Fibroblast of pulmonary artery (primary cell): ENCODE data around the gene NFIA.

ENCODE experiments used
- DNase-seq: peaks from one replicate; pipeline ENCODE4 v3.0.0-alpha.2; 2010; ENCODE audit warnings: low read depth
- H3K4me3 ChIP-seq: replicated peaks from 2 replicates; pipeline ENCODE4 v1.5.1; 2011; ENCODE audit warnings: low read depth, mild to moderate bottlenecking, control low read depth, low read length, moderate library complexity
- TF ChIP-seq, protein P1 (sequence below): IDR thresholded peaks from 2 replicates; pipeline ENCODE4 v1.5.1; 2011; ENCODE audit warnings: mild to moderate bottlenecking, control low read depth, low read length, inconsistent platforms; ENCODE audit errors: missing control alignments

NFIA gene

DNA sequence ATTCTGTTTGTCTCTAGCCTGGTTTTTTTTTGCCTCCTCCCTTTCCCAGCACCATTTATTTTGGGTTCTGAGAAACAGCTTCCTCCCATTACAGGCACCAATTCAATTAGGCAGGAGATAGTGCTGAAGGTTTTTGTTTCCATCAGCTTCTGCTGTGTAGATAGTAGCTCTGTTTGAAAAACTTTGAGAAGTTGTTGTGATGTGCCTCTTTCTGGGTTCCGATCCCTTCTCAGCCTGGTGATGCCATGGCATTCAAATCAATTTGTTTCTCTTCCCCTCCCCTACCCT, 109.0 kb downstream of the NFIA start:
- no peak for DNase-seq
- no peak overlapping the region for H3K4me3 ChIP-seq
- TF ChIP-seq, protein P1, sequence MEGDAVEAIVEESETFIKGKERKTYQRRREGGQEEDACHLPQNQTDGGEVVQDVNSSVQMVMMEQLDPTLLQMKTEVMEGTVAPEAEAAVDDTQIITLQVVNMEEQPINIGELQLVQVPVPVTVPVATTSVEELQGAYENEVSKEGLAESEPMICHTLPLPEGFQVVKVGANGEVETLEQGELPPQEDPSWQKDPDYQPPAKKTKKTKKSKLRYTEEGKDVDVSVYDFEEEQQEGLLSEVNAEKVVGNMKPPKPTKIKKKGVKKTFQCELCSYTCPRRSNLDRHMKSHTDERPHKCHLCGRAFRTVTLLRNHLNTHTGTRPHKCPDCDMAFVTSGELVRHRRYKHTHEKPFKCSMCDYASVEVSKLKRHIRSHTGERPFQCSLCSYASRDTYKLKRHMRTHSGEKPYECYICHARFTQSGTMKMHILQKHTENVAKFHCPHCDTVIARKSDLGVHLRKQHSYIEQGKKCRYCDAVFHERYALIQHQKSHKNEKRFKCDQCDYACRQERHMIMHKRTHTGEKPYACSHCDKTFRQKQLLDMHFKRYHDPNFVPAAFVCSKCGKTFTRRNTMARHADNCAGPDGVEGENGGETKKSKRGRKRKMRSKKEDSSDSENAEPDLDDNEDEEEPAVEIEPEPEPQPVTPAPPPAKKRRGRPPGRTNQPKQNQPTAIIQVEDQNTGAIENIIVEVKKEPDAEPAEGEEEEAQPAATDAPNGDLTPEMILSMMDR: no peak

DNA sequence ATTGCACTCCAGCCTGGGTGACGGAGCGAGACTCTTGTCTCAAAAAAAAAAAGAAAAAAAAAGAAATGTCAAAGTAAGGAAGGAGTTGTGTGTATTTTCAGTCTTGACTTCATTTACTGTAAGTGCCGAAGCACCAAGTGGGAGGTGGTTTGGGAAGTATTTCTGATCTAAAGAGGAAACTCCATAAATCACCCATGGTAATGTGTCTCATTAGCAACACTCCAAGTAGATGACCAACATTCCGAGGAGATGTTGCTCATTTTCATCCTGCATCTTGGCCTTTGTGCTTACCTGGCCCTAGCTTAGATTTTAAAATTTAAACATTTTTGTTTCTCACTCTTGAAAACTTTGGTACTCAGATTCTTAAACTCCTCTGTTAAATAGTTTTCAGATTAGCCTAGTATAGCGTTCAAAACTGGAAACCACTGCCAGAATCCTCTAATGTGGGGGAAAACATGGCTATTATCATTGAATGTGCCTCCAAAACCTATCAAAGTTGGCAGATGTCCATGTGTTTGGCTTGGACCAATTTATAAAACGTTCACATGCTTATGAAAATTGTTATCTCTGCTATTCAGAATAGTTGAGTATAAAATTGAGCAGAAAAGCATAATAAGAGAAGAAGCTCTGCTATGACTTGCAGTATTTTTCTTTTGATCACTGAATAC, 110.4 kb downstream of the NFIA start:
- TF ChIP-seq, protein P1: no peak
- no peak overlapping the region for H3K4me3 ChIP-seq
- DNase-seq: peak; percentile 43

DNA sequence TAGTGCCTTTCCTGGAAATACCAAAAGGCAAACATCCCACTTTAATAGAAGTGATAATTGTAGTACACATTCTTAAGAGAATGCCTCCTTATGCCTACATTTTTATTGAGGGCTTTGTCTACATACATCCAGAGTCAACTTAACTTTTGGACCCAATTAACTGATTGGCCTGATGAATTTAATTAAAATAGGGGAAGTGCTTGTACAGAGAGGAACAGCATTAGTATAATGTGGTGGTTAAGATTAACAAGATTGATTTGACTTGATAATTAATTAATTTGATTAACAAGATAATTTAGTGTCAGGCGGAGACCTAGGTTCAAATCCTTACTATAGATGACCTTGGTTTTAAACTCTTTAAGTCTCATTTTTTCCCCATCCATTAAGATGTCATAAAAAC, 111.4 kb downstream of the NFIA start:
- no peak overlapping the region for H3K4me3 ChIP-seq
- no peak for DNase-seq
- TF ChIP-seq, protein P1: no peak

DNA sequence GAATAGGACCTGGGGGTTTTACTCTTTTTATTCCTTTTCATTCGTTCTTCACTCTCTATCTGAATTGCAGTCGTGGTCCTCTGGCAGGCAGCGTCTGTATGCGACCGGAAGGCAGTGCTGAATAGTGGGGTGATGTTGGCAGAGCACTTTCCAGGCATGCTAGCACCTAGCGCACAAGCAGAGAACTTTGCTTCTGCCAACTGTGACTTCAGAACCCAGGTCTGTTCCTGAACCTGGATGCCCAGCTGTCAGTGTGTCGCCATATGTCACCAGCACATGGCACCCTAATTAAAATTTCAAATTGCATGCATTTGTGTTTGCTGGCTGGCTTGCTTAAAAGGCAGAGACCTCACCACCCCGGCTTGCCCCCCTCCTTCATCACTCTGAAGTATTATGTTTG, 116.2 kb downstream of the NFIA start:
- H3K4me3 ChIP-seq: no peak overlapping the region
- DNase-seq: no peak
- TF ChIP-seq, protein P1: no peak

DNA sequence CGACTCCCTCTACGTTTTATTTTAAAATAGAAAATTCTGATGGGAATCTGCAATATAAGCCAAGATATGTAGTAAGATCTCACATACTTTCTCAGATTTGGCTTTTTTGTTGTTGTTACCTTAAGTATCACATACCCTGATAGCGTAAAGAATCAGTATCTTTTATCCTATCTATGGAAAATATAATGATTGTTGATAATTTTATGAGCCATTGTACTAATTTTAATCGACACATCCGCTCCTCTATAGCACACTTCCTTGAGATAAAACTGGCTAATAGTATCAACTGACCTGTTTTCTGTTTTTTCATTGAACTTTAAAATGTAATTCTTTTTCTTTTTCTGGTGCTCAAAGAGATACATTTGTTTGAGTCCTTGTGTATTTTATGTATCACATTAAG, 118.7 kb downstream of the NFIA start:
- TF ChIP-seq, protein P1: no peak
- no peak for DNase-seq
- H3K4me3 ChIP-seq: no peak overlapping the region

DNA sequence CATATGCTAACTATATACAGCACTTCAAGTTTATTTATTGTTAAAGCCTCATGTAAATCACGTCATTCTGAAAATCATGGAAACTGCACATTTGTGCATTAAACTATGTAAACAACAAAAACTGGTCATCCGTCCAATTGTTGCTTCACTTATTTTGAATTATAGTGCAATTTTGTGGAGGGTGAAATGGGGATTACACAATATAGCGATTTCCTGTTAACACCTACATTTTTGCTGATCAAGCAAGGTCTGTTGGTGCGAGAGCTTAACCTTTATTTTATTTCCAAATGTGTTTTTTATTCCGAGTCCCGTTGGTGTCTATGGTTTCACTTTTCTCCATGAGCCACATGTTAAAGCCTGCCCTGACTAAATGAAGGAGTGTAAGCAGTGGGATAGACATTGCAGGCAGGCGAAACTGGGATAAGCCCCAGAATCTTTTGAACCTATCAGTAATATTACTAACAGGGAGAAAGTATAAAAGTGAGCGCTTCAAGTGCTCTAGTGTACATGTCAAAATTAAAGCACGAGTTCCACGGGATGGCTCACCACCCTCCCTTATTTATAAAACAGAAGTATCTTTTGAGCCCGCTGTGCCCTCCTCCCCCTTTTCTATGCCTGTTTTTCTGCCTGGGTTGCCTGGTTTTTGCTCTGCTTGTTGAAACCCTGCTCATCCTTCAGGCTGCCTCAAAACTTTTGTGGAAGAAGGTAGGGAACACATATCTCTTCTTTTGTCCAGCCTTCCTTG, 120.7 kb downstream of the NFIA start:
- TF ChIP-seq, protein P1: no peak
- DNase-seq: no peak
- H3K4me3 ChIP-seq: no peak overlapping the region

DNA sequence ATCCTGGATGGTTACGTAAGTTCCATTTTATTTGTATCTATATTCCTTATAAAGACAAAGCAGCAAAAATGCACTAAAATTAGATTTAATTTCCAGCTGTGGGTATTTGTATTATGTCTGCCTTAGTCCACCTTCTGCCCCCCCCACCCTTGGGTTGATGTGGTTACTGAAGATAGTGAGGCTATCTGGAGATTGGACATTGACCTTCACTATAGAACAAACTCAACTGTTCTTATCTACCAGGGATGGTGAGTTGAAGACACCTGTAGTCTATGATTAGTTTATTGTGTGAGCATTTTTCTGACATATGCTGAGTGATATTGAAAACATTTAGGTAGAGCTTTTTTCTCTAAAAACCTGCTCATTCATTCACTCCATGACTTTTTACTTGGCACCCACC, 122.2 kb downstream of the NFIA start:
- no peak overlapping the region for H3K4me3 ChIP-seq
- DNase-seq: no peak
- TF ChIP-seq, protein P1: no peak
